ENCODE results near the gene ANKRD12.

- TF ChIP-seq POLR2A (IDR thresholded peaks at IDR 0.05) (no peak), POLR2AphosphoS5 (IDR thresholded peaks at IDR 0.05) (no peak), CTCF (IDR thresholded peaks at IDR 0.05) (no peak)
Measured at GRCh38 chr18:9115984-9116383, 20.6 kb upstream of the ANKRD12 start.

Data from upper lobe of left lung (tissue), 4 donors.